ENCODE data around the gene TMEM179. TPM values are rescaled to one million over a fixed set of nuclear protein-coding genes. Genes with fewer than 3 reads are reported as not detected.

Gene TMEM179
- total RNA-seq, 4 donors from 2014 or later = 0.46 to 1.9 (median 0.72) TPM

DNA sequence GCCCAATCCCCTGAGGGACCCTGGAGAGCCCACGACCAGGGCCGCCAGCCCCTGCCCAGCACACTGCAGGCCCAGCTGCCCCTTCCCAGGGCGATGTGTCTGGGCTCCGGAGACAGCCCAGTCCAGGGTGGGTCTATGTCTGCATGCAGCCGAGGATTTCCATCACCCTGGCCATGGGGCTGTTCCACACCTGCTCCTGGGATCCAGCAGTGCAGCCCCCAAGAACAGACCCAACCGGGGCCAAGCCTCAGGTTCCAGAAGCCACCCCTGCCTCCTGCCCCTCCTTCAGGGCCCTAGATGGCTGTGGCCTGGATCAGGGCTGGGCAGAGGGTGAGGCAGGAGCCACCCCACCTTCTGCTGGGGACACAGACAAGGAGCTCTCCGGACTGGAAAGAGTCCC lies 13.5 kb downstream of the TMEM179 start:
- H3K27me3 ChIP-seq = peaks cover 74% of the 10 kb centered on the region
- H3K4me3 ChIP-seq = no peak overlapping the region
- no peak for ATAC-seq
- no peaks in the 10 kb centered on the region for H3K36me3 ChIP-seq
- no peaks in the 10 kb centered on the region for H3K4me1 ChIP-seq
- no peak overlapping the region for H3K27ac ChIP-seq
- 67% methylated on average over 3 of the region's 7 CpGs; no CpG with 5 or more reads in 1 of the 2 donors for WGBS, 2 donors (ENCODE audit: low coverage in 1 of 2)
- H3K9me3 ChIP-seq = no peaks in the 10 kb centered on the region
- TF ChIP-seq POLR2AphosphoS5 (IDR thresholded peaks at IDR 0.05) (no peak), EP300 (IDR thresholded peaks at IDR 0.05) (no peak), POLR2A (IDR thresholded peaks at IDR 0.05) (no peak)
- TF ChIP-seq, protein P1, sequence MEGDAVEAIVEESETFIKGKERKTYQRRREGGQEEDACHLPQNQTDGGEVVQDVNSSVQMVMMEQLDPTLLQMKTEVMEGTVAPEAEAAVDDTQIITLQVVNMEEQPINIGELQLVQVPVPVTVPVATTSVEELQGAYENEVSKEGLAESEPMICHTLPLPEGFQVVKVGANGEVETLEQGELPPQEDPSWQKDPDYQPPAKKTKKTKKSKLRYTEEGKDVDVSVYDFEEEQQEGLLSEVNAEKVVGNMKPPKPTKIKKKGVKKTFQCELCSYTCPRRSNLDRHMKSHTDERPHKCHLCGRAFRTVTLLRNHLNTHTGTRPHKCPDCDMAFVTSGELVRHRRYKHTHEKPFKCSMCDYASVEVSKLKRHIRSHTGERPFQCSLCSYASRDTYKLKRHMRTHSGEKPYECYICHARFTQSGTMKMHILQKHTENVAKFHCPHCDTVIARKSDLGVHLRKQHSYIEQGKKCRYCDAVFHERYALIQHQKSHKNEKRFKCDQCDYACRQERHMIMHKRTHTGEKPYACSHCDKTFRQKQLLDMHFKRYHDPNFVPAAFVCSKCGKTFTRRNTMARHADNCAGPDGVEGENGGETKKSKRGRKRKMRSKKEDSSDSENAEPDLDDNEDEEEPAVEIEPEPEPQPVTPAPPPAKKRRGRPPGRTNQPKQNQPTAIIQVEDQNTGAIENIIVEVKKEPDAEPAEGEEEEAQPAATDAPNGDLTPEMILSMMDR (IDR thresholded peaks at IDR 0.05) = no peak

DNA sequence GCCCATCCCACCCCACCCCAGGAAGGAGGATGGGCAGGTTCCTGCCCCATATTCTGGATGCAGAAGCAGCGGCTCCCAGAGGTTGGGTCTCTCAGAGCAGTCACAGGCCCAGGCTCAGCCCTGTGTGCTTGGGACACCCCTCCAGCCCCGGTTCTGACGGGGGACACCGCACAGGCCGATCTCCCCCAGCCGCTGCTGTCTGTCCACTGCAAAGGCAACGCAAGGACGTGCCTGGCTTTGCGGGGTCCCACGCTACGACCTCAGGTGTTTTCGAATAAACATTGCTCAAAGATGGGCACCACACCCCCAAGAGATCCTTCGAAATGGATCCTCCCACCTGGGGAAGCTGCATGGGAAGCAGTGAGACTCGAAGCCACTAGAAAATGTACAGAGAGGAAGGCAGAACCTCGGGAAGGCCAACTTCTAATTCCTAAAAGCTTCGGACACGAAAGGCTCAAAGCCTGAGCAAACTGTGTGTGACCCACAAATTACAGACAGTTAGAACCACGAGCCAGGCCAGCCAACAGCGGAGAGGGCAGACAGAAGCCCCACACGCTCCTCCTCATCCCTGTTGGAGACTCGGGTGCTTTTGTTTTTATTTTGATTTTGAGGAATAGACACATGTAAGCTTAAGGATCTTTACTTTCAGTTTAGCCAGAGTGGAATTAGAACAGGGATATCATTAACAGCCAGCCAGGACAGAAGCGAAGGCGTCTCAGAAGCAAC lies 14.2 kb downstream of the TMEM179 start:
- 63 to 81% methylated on average over 4 to 10 of the region's 23 CpGs for WGBS, 2 donors (ENCODE audit: low coverage in 1 of 2)
- TF ChIP-seq EP300 (IDR thresholded peaks at IDR 0.05) = no peak
- no peak for TF ChIP-seq POLR2AphosphoS5 (IDR thresholded peaks at IDR 0.05)
- TF ChIP-seq, protein P1 (IDR thresholded peaks at IDR 0.05) = no peak
- TF ChIP-seq POLR2A (IDR thresholded peaks at IDR 0.05) = no peak
- Histone ChIP-seq H3K9me3 (no peaks in the 10 kb centered on the region), H3K4me3 (no peak overlapping the region), H3K4me1 (no peaks in the 10 kb centered on the region), H3K27ac (no peak overlapping the region), H3K36me3 (no peaks in the 10 kb centered on the region), H3K27me3 (peaks cover 68% of the 10 kb centered on the region)
- ATAC-seq = no peak

DNA sequence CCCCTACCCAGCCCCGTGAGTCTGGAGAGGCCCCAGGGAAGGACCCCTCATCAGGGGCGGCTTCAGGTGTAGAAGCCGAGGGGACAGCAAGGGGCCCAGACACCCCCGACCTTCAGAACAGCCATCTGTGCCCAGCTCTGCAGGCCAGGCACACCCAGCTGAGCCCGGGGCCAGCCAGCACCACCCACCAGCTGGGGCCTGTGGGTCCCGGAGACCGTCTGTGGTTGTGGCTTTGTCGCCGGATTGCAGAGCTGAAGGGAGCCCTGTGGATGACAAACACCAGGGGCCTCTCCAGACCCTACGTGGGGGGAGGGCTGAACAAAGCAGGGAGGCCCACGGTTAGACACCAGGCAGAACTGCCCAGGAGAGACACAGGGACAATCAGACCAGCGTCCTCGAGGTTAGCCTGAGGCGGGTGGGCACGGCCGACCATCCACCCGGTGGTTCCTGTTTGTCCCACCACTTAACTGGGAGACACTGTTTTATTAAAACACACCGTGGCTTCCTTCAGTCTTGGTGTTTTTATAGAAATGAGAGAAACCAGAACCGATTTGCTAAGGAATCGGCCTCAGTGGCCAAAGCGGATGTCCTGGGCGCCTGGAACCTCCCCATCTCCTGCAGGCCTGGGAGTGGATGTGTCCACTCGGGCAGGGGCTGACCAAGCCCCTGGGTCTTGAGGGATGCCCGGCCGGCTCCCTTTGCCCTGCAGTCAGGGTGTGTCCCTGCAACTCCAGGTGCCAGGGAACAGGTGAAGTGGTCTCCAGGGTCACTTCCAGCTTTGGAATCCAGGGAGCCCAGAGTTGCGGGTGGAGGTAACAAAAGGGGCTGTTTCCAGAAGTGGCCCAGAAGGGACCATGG lies 15.0 kb downstream of the TMEM179 start:
- ATAC-seq = no peak
- Histone ChIP-seq H3K27ac (no peak overlapping the region), H3K9me3 (no peaks in the 10 kb centered on the region), H3K4me3 (no peak overlapping the region), H3K27me3 (peaks cover 65% of the 10 kb centered on the region), H3K4me1 (no peaks in the 10 kb centered on the region), H3K36me3 (no peaks in the 10 kb centered on the region)
- WGBS, 2 donors (ENCODE audit: low coverage in 1 of 2) = 81% methylated on average over 11 of the region's 26 CpGs; no CpG with 5 or more reads in 1 of the 2 donors
- TF ChIP-seq, protein P1 (IDR thresholded peaks at IDR 0.05) = no peak
- TF ChIP-seq EP300 (IDR thresholded peaks at IDR 0.05) (no peak), POLR2AphosphoS5 (IDR thresholded peaks at IDR 0.05) (no peak), POLR2A (IDR thresholded peaks at IDR 0.05) (no peak)

DNA sequence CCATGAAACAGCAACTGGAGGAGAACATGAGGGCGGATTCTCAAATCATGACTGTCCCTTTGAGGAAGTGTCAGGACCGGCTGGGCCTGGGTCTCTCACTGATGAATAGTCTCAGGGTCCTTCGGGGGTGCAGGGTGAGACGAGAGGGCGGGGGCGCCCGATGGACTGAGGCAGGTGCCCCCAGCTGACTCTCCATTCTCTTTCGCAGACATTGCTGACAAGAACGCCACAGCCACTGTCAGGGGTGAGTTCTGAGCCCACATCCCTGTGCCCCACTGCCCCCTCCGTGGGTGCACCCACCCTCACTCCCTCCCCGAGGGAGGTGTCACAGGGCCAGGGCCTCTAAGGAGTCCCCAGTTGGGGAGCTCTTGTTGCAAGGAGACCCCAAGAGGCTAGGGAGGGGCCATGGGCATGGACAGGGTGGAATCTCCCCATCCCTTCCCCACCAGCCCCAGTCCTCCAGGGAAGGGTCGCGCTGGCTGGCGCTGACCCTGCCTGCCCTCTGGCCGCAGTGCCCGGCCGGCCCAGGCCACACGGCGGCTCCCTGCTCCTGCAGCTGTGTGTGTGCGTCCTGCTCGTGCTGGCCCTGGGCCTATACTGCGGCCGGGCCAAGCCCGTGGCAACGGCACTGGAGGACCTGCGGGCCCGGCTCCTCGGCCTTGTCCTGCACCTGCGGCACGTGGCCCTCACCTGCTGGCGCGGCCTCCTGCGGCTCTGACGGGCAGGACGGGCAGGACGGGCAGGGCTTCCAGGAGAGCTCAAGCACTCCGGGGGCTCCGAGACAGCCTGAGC lies 16.3 kb downstream of the TMEM179 start:
- WGBS, 2 donors (ENCODE audit: low coverage in 1 of 2) = 50 to 81% methylated on average over 2 to 5 of the region's 38 CpGs

More for the DNA sequence above, 16.3 kb downstream of the TMEM179 start:
- Histone ChIP-seq H3K9me3 (no peaks in the 10 kb centered on the region), H3K4me1 (peaks cover 0 to under 1% (median 0%) of the 10 kb centered on the region in 3 donors), H3K27me3 (peaks cover 58% of the 10 kb centered on the region), H3K27ac (no peak overlapping the region), H3K36me3 (no peaks in the 10 kb centered on the region), H3K4me3 (no peak overlapping the region)
- no peak for TF ChIP-seq POLR2AphosphoS5 (IDR thresholded peaks at IDR 0.05)
- TF ChIP-seq, protein P1 (IDR thresholded peaks at IDR 0.05) = no peak
- no peak for TF ChIP-seq POLR2A (IDR thresholded peaks at IDR 0.05)
- no peak for ATAC-seq
